ENCODE data around the gene PTPRD.

Gene PTPRD

DNA sequence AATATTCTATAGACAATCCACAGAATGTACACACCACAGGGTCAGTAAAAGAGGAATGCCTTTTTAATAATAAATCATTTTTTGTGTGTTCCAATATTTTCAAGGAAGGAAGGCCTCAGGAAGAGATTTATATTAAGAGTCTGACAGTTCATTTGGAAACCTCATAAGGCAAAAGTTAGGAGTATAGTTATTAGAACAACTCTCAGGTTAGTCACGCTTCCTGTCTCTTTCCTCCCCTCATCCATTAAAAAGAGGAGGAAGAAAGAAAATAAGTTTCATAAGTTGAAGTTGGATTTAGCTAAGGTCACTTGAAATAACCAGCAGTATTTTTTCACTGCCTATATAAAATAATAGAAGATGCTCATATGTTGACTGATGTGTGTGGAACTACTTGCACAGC is 863.2 kb downstream of the PTPRD start:
- TF ChIP-seq, protein P1, sequence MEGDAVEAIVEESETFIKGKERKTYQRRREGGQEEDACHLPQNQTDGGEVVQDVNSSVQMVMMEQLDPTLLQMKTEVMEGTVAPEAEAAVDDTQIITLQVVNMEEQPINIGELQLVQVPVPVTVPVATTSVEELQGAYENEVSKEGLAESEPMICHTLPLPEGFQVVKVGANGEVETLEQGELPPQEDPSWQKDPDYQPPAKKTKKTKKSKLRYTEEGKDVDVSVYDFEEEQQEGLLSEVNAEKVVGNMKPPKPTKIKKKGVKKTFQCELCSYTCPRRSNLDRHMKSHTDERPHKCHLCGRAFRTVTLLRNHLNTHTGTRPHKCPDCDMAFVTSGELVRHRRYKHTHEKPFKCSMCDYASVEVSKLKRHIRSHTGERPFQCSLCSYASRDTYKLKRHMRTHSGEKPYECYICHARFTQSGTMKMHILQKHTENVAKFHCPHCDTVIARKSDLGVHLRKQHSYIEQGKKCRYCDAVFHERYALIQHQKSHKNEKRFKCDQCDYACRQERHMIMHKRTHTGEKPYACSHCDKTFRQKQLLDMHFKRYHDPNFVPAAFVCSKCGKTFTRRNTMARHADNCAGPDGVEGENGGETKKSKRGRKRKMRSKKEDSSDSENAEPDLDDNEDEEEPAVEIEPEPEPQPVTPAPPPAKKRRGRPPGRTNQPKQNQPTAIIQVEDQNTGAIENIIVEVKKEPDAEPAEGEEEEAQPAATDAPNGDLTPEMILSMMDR (conservative IDR thresholded peaks at IDR 0.05; ENCODE audit: low read depth, low read length) = no peak
- no peaks in the 10 kb centered on the region for H3K4me1 ChIP-seq (ENCODE audit: low read depth, poor library complexity, severe bottlenecking)
- no peak overlapping the region for H3K9ac ChIP-seq
- no peaks in the 10 kb centered on the region for H3K36me3 ChIP-seq (ENCODE audit: insufficient read depth)
- H3K79me2 ChIP-seq (ENCODE audit: insufficient read depth, low read depth) = no peaks in the 10 kb centered on the region
- no peaks in the 10 kb centered on the region for H3K27me3 ChIP-seq (ENCODE audit: insufficient read depth, low read depth)
- no peak overlapping the region for H3K4me3 ChIP-seq (IDR thresholded peaks at IDR 0.05; ENCODE audit: insufficient read depth, low read depth, low read length)
- no peak overlapping the region for H2AFZ ChIP-seq (ENCODE audit: low read depth)
- no peak overlapping the region for H3K27ac ChIP-seq
- H3K4me2 ChIP-seq = no peak overlapping the region
- H4K20me1 ChIP-seq (ENCODE audit: insufficient read depth) = no peaks in the 10 kb centered on the region

GRCh38 chr9:9747787-9748186 is 865.0 kb downstream of the PTPRD start:
- no peaks in the 10 kb centered on the region for H3K27me3 ChIP-seq (ENCODE audit: insufficient read depth, low read depth)
- H3K9ac ChIP-seq = no peak overlapping the region
- TF ChIP-seq, protein P1 (conservative IDR thresholded peaks at IDR 0.05; ENCODE audit: low read depth, low read length) = no peak
- no peak overlapping the region for H3K27ac ChIP-seq
- no peaks in the 10 kb centered on the region for H3K79me2 ChIP-seq (ENCODE audit: insufficient read depth, low read depth)
- no peaks in the 10 kb centered on the region for H4K20me1 ChIP-seq (ENCODE audit: insufficient read depth)
- H3K4me3 ChIP-seq (IDR thresholded peaks at IDR 0.05; ENCODE audit: insufficient read depth, low read depth, low read length) = no peak overlapping the region
- no peaks in the 10 kb centered on the region for H3K36me3 ChIP-seq (ENCODE audit: insufficient read depth)
- H3K4me2 ChIP-seq = no peak overlapping the region
- H3K4me1 ChIP-seq (ENCODE audit: low read depth, poor library complexity, severe bottlenecking) = no peaks in the 10 kb centered on the region
- no peak overlapping the region for H2AFZ ChIP-seq (ENCODE audit: low read depth)

DNA sequence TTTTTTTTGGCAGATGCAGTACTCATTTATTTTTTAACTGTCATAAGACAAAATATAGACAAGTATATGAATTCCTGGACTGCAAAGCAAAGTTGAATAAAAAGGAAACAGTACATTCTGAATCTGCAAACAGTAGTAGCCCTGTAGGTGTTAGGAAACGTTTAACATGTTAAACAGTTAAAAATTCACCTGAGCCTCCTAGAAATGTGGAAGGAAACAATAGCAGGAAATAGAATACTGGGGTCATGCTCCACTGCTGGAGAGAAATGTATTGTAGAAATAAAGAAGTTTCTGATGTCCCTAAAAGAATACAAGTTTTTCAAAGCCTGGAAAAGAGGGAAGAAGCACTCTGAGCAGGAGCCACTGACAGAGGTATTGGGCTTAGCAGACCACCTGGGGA is 866.0 kb downstream of the PTPRD start:
- Histone ChIP-seq H3K4me3 (IDR thresholded peaks at IDR 0.05; ENCODE audit: insufficient read depth, low read depth, low read length) (no peak overlapping the region), H3K79me2 (ENCODE audit: insufficient read depth, low read depth) (no peaks in the 10 kb centered on the region), H3K4me2 (no peak overlapping the region), H3K4me1 (ENCODE audit: low read depth, poor library complexity, severe bottlenecking) (no peaks in the 10 kb centered on the region), H4K20me1 (ENCODE audit: insufficient read depth) (no peaks in the 10 kb centered on the region), H2AFZ (ENCODE audit: low read depth) (no peak overlapping the region), H3K9ac (no peak overlapping the region), H3K36me3 (ENCODE audit: insufficient read depth) (no peaks in the 10 kb centered on the region), H3K27me3 (ENCODE audit: insufficient read depth, low read depth) (no peaks in the 10 kb centered on the region), H3K27ac (no peak overlapping the region)
- TF ChIP-seq, protein P1 (conservative IDR thresholded peaks at IDR 0.05; ENCODE audit: low read depth, low read length) = no peak

GRCh38 chr9:9743822-9744221 is 869.0 kb downstream of the PTPRD start:
- H3K4me2 ChIP-seq = no peak overlapping the region
- no peaks in the 10 kb centered on the region for H3K79me2 ChIP-seq (ENCODE audit: insufficient read depth, low read depth)
- H3K36me3 ChIP-seq (ENCODE audit: insufficient read depth) = no peaks in the 10 kb centered on the region
- H4K20me1 ChIP-seq (ENCODE audit: insufficient read depth) = no peaks in the 10 kb centered on the region
- no peak overlapping the region for H3K9ac ChIP-seq
- no peak overlapping the region for H3K4me3 ChIP-seq (IDR thresholded peaks at IDR 0.05; ENCODE audit: insufficient read depth, low read depth, low read length)
- no peaks in the 10 kb centered on the region for H3K27me3 ChIP-seq (ENCODE audit: insufficient read depth, low read depth)
- no peak overlapping the region for H3K27ac ChIP-seq
- H2AFZ ChIP-seq (ENCODE audit: low read depth) = no peak overlapping the region
- TF ChIP-seq, protein P1 (conservative IDR thresholded peaks at IDR 0.05; ENCODE audit: low read depth, low read length) = no peak
- no peaks in the 10 kb centered on the region for H3K4me1 ChIP-seq (ENCODE audit: low read depth, poor library complexity, severe bottlenecking)

All from KMS-11 (cell line).